ENCODE measurements around the gene ZNF692.

ZNF692 gene

GRCh38 chr1:248831842-248832241, 27.0 kb downstream of the ZNF692 start:
- TF ChIP-seq GATA2 (IDR thresholded peaks at IDR 0.05; ENCODE audit: low read depth, low read length), result no peak
- no peak for TF ChIP-seq GATA3 (IDR thresholded peaks at IDR 0.05; ENCODE audit: low read depth, low read length)

GRCh38 chr1:248828845-248829244, 30.0 kb downstream of the ZNF692 start:
- TF ChIP-seq GATA3 (IDR thresholded peaks at IDR 0.05; ENCODE audit: low read depth, low read length) (no peak), GATA2 (IDR thresholded peaks at IDR 0.05; ENCODE audit: low read depth, low read length) (no peak)

GRCh38 chr1:248825909-248826760, 32.8 kb downstream of the ZNF692 start, which contains the start of gene SH3BP5L:
Gene SH3BP5L, minus strand, starts transcription at chr1:248825915. Its CDS starts 980 bp downstream, at chr1:248824935.
- TF ChIP-seq GATA3 (IDR thresholded peaks at IDR 0.05; ENCODE audit: low read depth, low read length) (no peak), GATA2 (IDR thresholded peaks at IDR 0.05; ENCODE audit: low read depth, low read length) (no peak)

DNA sequence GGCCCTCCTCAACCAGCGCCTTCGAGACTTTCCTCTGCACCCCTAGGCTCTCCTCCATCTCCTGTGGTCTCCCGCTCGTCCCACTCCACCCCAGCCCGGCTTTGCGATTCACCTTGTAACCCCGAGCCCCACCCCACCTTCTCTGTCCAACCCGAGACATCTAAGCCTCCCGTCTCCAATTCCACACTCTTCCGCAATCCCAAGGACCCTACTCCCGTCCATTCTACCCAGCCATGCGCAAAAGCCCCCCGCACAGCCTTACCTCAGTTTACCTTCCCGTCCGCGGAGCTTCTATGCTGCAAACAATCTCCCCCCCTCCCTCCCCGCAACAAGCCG, 33.3 kb downstream of the ZNF692 start:
- TF ChIP-seq GATA3 (IDR thresholded peaks at IDR 0.05; ENCODE audit: low read depth, low read length), result no peak
- no peak for TF ChIP-seq GATA2 (IDR thresholded peaks at IDR 0.05; ENCODE audit: low read depth, low read length)

DNA sequence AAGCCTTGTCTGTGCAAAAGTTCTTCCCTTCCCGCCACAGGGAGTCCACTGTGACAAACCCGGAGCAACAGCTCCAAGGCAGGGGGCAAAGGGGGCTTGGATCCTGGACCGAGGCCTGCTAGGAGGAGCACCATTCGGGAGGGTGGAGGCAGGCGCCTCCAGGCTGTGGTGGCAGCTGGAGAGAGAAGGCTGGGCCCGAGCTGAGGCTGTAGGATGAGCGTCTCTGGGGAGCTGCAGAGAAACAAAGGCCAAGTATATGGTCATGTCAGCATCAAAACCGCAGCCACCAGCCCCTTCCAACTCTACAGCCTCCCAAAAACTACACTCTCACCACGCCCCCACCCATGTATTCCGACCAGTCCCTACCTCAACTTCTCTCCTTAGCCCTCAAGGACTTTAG, 33.7 kb downstream of the ZNF692 start:
- no peak for TF ChIP-seq GATA3 (IDR thresholded peaks at IDR 0.05; ENCODE audit: low read depth, low read length)
- TF ChIP-seq GATA2 (IDR thresholded peaks at IDR 0.05; ENCODE audit: low read depth, low read length), result no peak

DNA sequence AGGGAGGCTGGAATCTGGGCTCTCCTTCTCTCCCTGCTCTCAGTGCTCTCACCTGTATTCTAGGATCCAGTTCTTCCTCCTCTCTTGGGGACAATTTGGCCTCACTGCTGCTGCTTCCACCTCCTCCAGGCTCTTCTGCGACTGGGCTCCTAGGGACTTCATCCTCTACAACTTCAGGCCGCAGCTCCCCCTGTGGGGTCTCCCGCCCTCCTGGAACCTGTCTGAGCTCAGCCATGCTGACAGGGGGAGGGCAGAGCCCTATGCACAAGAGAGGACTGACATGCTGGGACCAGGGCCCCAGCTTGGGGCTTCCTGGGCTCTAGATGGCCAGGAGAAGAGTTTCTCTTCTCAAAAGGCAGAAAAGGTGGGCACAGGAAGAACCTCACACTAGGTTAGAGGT, 34.2 kb downstream of the ZNF692 start:
- TF ChIP-seq GATA3 (IDR thresholded peaks at IDR 0.05; ENCODE audit: low read depth, low read length) (no peak), GATA2 (IDR thresholded peaks at IDR 0.05; ENCODE audit: low read depth, low read length) (no peak)

DNA sequence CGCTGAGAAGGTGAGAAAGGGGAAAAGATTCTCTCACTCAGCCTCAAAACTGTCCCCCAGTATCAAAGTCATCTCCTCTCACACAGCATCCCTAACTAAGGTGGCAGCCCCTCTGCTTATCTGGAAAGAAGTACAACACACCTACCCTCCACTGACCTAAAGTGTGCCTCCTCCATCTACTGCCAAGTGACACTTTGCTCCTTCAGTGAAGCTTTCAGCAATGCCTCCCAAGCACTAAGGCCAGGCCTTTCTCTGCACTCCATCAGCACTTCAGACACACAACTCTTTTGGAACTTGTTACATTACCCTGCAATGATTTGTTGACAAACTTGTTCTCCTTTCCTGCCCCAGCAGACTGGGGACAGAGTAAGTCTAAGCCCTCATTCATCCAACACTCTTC, 34.6 kb downstream of the ZNF692 start:
- TF ChIP-seq GATA3 (IDR thresholded peaks at IDR 0.05; ENCODE audit: low read depth, low read length), result no peak
- no peak for TF ChIP-seq GATA2 (IDR thresholded peaks at IDR 0.05; ENCODE audit: low read depth, low read length)

- TF ChIP-seq GATA3 (IDR thresholded peaks at IDR 0.05; ENCODE audit: low read depth, low read length) (no peak), GATA2 (IDR thresholded peaks at IDR 0.05; ENCODE audit: low read depth, low read length) (no peak)
These were observed 35.3 kb downstream of the ZNF692 start for GRCh38 chr1:248823517-248824001.

- no peak for TF ChIP-seq GATA3 (IDR thresholded peaks at IDR 0.05; ENCODE audit: low read depth, low read length)
- no peak for TF ChIP-seq GATA2 (IDR thresholded peaks at IDR 0.05; ENCODE audit: low read depth, low read length)
These were observed 36.5 kb downstream of the ZNF692 start for GRCh38 chr1:248822148-248823032.

DNA sequence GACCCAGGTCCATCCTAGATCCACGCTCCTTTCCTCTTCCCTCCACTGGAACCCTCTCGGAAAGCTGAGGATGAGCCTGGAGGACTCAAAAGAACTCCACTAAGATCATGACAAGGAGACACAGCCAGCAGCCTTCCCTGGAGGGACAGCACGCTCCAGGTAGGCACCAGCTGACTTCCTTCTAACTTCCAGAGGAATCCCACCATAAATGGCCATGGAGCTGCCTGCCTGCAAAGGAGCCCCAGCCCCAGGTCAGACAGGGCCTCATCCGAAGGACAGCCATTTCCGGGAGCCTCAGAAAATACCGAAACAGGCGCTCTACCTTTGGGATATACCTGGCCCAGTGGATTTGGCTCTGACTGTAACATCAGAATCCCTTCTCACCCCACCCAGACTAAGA, 37.2 kb downstream of the ZNF692 start:
- TF ChIP-seq GATA3 (IDR thresholded peaks at IDR 0.05; ENCODE audit: low read depth, low read length) (no peak), GATA2 (IDR thresholded peaks at IDR 0.05; ENCODE audit: low read depth, low read length) (no peak)

DNA sequence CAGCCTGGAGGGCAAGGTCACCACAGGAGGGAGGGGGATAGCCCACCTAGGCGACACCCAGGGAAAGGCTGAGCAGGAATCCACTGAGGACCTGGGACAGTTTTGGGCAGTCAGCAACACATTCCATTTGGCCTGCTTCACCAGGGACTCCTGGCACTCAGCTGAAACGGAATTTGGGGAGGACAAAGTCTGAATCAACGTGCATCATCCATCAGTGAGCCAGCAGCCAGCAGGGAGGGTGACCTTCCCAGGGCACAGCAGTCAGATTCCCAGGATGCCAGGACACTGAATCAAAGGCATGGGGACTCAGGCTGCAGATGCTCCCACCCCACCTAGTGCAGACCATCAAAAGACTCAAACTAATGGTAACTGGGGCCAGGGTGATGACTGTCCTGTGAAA, 37.8 kb downstream of the ZNF692 start:
- TF ChIP-seq GATA3 (IDR thresholded peaks at IDR 0.05; ENCODE audit: low read depth, low read length), result no peak
- TF ChIP-seq GATA2 (IDR thresholded peaks at IDR 0.05; ENCODE audit: low read depth, low read length), result no peak

- TF ChIP-seq GATA3 (IDR thresholded peaks at IDR 0.05; ENCODE audit: low read depth, low read length), result no peak
- no peak for TF ChIP-seq GATA2 (IDR thresholded peaks at IDR 0.05; ENCODE audit: low read depth, low read length)
These were observed 38.8 kb downstream of the ZNF692 start for GRCh38 chr1:248820041-248820585.

DNA sequence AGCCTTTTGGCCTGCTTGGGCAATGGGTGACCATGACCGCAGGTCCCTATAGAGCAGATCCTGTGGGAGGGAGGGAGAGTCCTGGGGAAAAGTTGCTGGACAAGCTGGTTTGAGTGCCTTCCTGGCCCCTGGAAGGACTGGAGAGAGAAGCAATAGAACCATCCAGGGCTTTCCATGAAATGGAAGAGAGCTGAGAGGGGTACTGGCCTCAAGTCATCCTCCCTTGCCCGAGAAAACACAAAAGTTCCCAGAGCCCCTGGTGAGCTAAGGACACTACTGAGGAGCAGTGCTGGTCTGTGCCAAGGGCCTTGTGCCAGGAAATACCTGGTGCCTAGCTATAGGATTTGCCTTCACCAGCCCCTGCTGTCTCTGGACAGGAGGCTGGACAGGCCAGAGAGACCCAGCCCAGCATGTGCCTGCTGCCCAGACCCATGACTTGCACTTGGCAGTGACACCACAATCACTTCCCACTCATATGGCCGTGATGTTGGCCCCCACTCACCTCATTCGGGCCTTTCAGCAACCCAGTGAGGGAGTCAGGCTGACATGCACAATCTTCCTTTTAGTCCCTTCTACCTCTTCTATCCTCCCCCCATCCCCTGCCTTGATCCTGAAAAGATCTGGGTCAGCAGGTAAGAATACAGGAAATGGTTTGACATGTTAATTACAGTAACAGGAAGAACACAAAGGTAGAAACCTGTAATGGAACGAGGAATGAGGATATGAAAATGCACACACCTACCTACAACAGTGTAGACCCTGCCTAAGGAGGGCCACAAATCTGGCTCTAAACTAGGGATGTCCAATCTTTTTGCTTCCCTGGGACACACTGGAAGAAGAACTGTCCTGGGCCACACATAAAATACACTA, 40.1 kb downstream of the ZNF692 start:
- TF ChIP-seq GATA2 (IDR thresholded peaks at IDR 0.05; ENCODE audit: low read depth, low read length) (no peak), GATA3 (IDR thresholded peaks at IDR 0.05; ENCODE audit: low read depth, low read length) (no peak)

Data from SH-SY5Y (cell line).